ENCODE results near the gene FOSL2. TPM values are rescaled to one million over a fixed set of nuclear protein-coding genes. Genes with fewer than 3 reads are reported as not detected.

Gene FOSL2
- polyA plus RNA-seq, 1 donor (not counting 4 experiments of a cell fraction or from before 2014, with no cell fraction given), result 24.1 TPM

DNA sequence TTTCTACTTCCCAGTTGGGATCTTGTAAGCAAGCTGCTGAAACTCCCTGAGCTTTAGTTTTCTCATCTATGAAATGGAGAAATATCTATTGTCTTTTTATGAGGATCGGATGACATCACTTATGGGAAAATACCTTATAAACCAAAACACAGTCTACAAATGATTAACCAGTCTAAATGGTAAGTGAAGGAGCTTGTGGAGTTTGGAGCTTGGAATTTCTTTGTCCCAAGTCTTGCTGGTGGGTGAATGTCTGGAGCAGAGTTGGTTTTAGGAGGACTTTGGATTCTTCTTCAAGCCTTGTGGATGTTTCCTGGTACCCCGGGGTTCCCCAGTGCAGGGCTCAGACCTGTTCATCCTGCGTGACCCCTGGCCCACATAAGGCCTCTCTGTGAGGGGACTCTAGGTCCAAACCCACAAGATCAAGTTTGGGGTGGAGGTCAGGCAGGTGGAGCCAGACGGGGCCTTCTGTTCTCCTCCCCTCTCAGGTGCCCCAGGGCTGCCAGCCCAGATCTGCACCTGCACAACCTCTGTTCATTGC, 43.2 kb downstream of the FOSL2 start:
- no peak for TF ChIP-seq EZH2 (IDR thresholded peaks at IDR 0.05; ENCODE audit: low read length)
- TF ChIP-seq, protein P1, sequence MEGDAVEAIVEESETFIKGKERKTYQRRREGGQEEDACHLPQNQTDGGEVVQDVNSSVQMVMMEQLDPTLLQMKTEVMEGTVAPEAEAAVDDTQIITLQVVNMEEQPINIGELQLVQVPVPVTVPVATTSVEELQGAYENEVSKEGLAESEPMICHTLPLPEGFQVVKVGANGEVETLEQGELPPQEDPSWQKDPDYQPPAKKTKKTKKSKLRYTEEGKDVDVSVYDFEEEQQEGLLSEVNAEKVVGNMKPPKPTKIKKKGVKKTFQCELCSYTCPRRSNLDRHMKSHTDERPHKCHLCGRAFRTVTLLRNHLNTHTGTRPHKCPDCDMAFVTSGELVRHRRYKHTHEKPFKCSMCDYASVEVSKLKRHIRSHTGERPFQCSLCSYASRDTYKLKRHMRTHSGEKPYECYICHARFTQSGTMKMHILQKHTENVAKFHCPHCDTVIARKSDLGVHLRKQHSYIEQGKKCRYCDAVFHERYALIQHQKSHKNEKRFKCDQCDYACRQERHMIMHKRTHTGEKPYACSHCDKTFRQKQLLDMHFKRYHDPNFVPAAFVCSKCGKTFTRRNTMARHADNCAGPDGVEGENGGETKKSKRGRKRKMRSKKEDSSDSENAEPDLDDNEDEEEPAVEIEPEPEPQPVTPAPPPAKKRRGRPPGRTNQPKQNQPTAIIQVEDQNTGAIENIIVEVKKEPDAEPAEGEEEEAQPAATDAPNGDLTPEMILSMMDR (optimal IDR thresholded peaks at IDR 0.05 in 1 of 3, IDR thresholded peaks at IDR 0.05 in 1 of 3, conservative IDR thresholded peaks at IDR 0.05 in 1 of 3; ENCODE audit: extremely low read depth in 1 of 3, insufficient read depth in 2 of 3, low read length in 3 of 3), result no peak
- FAIRE-seq (peak; percentile 81), DNase-seq (ENCODE audit: low read depth, low spot score) (no peak)
- H3K36me3 ChIP-seq (ENCODE audit: control insufficient read depth in 2 of 2, extremely low read depth in 1 of 2, insufficient read depth in 2 of 2, low read length in 2 of 2), result no peaks in the 10 kb centered on the region
- no peaks in the 10 kb centered on the region for H3K9me1 ChIP-seq (ENCODE audit: control insufficient read depth, extremely low read depth, insufficient read depth, low read length)
- H4K20me1 ChIP-seq (ENCODE audit: control insufficient read depth, extremely low read depth, insufficient read depth, low read length), result no peaks in the 10 kb centered on the region
- peak overlapping the region; percentile 73 for H3K9ac ChIP-seq (ENCODE audit: control insufficient read depth, extremely low read depth, insufficient read depth, low read length)
- H3K4me1 ChIP-seq (ENCODE audit: control insufficient read depth, extremely low read depth, insufficient read depth, low read length), result peaks cover 28% of the 10 kb centered on the region
- no peaks in the 10 kb centered on the region for H3K79me2 ChIP-seq (ENCODE audit: control insufficient read depth, insufficient read depth, low read length)
- peak overlapping the region; percentile 66 for H3K4me2 ChIP-seq (ENCODE audit: control insufficient read depth, extremely low read depth, insufficient read depth, low read depth, low read length)
- peak overlapping the region; percentile 85 for H3K27ac ChIP-seq (ENCODE audit: control insufficient read depth, insufficient read depth, low read length)
- no peak overlapping the region for H3K4me3 ChIP-seq (ENCODE audit: control insufficient read depth in 2 of 3, extremely low read depth in 1 of 3, insufficient read depth in 2 of 3, low read depth in 1 of 3, low read length in 3 of 3)
- dilution Hi-C loops (cut with MboI; ENCODE audit: extremely low pct_ligation_motif_present, low sequenced_read_pairs), result no loop called here
- no peak overlapping the region for H2AFZ ChIP-seq (ENCODE audit: control insufficient read depth, low read length)
- H3K9me3 ChIP-seq (ENCODE audit: control insufficient read depth, low read depth, low read length), result peaks cover 6% of the 10 kb centered on the region
- no peaks in the 10 kb centered on the region for H3K27me3 ChIP-seq (ENCODE audit: control insufficient read depth, extremely low read depth, insufficient read depth, low read length)

DNA sequence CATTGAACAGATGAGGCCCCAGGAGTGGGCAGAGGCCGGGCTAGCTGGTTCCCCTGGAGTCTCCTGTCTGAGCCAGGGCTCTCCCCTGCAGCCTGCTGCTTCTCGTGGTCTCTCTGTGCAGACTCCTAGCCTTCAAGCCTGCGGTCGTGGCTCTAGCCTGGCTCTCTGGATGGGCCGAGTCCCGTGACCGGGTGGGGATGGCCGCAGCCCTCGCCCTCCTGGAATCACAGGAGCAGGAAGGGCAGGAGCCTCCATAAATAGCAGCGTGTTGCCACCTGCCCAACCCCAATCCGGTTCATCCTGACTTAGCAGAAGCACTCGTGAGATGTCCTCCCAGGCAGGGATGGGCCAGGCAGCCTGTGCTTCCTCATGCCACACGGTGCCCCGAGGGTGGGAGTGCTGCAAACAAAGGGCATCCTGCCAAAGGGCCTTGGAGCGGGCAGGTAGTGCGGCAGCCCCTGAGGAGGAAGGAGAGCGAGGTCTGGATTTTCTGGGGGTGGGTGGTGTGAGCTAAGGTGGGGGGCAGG, 43.9 kb downstream of the FOSL2 start:
- Histone ChIP-seq H3K79me2 (ENCODE audit: control insufficient read depth, insufficient read depth, low read length) (no peaks in the 10 kb centered on the region), H3K4me2 (ENCODE audit: control insufficient read depth, extremely low read depth, insufficient read depth, low read depth, low read length) (peak overlapping the region; percentile 66), H4K20me1 (ENCODE audit: control insufficient read depth, extremely low read depth, insufficient read depth, low read length) (no peaks in the 10 kb centered on the region), H3K9ac (ENCODE audit: control insufficient read depth, extremely low read depth, insufficient read depth, low read length) (peak overlapping the region; percentile 73), H3K9me3 (ENCODE audit: control insufficient read depth, low read depth, low read length) (peaks cover 6% of the 10 kb centered on the region), H2AFZ (ENCODE audit: control insufficient read depth, low read length) (peak overlapping the region; percentile 83), H3K27me3 (ENCODE audit: control insufficient read depth, extremely low read depth, insufficient read depth, low read length) (no peaks in the 10 kb centered on the region), H3K9me1 (ENCODE audit: control insufficient read depth, extremely low read depth, insufficient read depth, low read length) (no peaks in the 10 kb centered on the region), H3K4me1 (ENCODE audit: control insufficient read depth, extremely low read depth, insufficient read depth, low read length) (peaks cover 28% of the 10 kb centered on the region), H3K4me3 (ENCODE audit: control insufficient read depth in 2 of 3, extremely low read depth in 1 of 3, insufficient read depth in 2 of 3, low read depth in 1 of 3, low read length in 3 of 3) (peak overlapping the region in 2 of 3 experiments; percentile 29 to 37), H3K27ac (ENCODE audit: control insufficient read depth, insufficient read depth, low read length) (peak overlapping the region; percentile 85), H3K36me3 (ENCODE audit: control insufficient read depth in 2 of 2, extremely low read depth in 1 of 2, insufficient read depth in 2 of 2, low read length in 2 of 2) (no peaks in the 10 kb centered on the region)
- peak; percentile 99 for DNase-seq (ENCODE audit: low read depth, low spot score)
- dilution Hi-C loops (cut with MboI; ENCODE audit: extremely low pct_ligation_motif_present, low sequenced_read_pairs), result no loop called here
- FAIRE-seq, result peak; percentile 98
- TF ChIP-seq, protein P1 (optimal IDR thresholded peaks at IDR 0.05 in 1 of 3, IDR thresholded peaks at IDR 0.05 in 1 of 3, conservative IDR thresholded peaks at IDR 0.05 in 1 of 3; ENCODE audit: extremely low read depth in 1 of 3, insufficient read depth in 2 of 3, low read length in 3 of 3), result no peak
- no peak for TF ChIP-seq EZH2 (IDR thresholded peaks at IDR 0.05; ENCODE audit: low read length)
